H1 (cell line): ENCODE data around the gene GRAMD1C. TPM values are rescaled to one million over a fixed set of nuclear protein-coding genes. Genes with fewer than 3 reads are reported as not detected.

Source experiments
- GTF2F1 ChIP-seq: IDR thresholded peaks from 2 replicates; pipeline ENCODE4 v1.6.1; 2012; ENCODE audit warnings: low read depth, low read length, improper control_type of control experiment, borderline replicate concordance
- RXRA ChIP-seq: IDR thresholded peaks from 2 replicates; pipeline ENCODE4 v1.6.1; 2011; ENCODE audit warnings: low read depth, mild to moderate bottlenecking, low read length, moderate library complexity; ENCODE audit not compliant: insufficient read depth
- SIN3A ChIP-seq, 2 experiments: IDR thresholded peaks in 1 of 2; conservative IDR thresholded peaks in 1 of 2; 2 replicates each; pipeline ENCODE4 v1.6.1; 2011 to 2012; ENCODE audit warnings: low read length in 2 of 2, improper control_type of control experiment in 1 of 2, low read depth in 1 of 2, mild to moderate bottlenecking in 1 of 2
- SUZ12 ChIP-seq: fragments of 200-600 bp; sonication (generic); IDR thresholded peaks from 2 replicates; pipeline ENCODE4 v1.6.1; 2012; ENCODE audit warnings: mild to moderate bottlenecking, inconsistent platforms, low read length, moderate library complexity, mixed read lengths
- polyA plus RNA-seq, 7 experiments: library from polyadenylated mRNA; depleted of rRNA in 3 of 7; stranded (reverse) in 5 of 7; unstranded in 2 of 7; fragments of >200 nt in 5 of 7; fragments of 200-250 nt in 2 of 7; gene quantifications; 1 replicate in 5 of 7; 2 replicates in 1 of 7; 4 replicates in 1 of 7; pipeline versions ENCODE4 v1.2.1 to v1.2.3, GENCODE V29; 2011 to 2013; ENCODE audit warnings: missing spikeins in 2 of 7, mixed read lengths in 2 of 7
- total RNA-seq: library from RNA; stranded (reverse); fragmentation: NEBNext Ultra II Directional; extraction: Animal tissue kit (Norgen Biotek cat#: 25700); gene quantifications from 2 replicates; pipeline ENCODE4 v1.2.1, GENCODE V29; 2021

Gene GRAMD1C
- total and polyA plus RNA-seq, 2 of the 8 experiments (the other 6 are each of a cell fraction or from before 2014, with no cell fraction given): 0.62 to 2.1 TPM

GRCh38 chr3:113804661-113805060 lies 33.9 kb upstream of the GRAMD1C start (continued):
- no peak for TF ChIP-seq SIN3A (conservative IDR thresholded peaks at IDR 0.05 in 1 of 2, IDR thresholded peaks at IDR 0.05 in 1 of 2; ENCODE audit: low read depth in 1 of 2, low read length in 2 of 2)
- TF ChIP-seq RXRA: no peak
- TF ChIP-seq GTF2F1: no peak
- no peak for TF ChIP-seq SUZ12
